RPMI7951 (cell line): ENCODE results near the gene SOCS3. TPM values are rescaled to one million over a fixed set of nuclear protein-coding genes. Genes with fewer than 3 reads are reported as not detected.
"Not testable (repeated sequence)": the region's sequence is repeated elsewhere in the genome, so short reads cannot be mapped to it uniquely, and the experiment has no call there.

Experiments
- DNase-seq: peaks from one replicate; pipeline ENCODE4 v3.0.0-alpha.2; 2012; ENCODE audit warnings: low read depth
- total RNA-seq: library from RNA; depleted of rRNA; stranded (reverse); fragments of >200 nt; shearing (Covaris generic); gene quantifications from 2 replicates; pipeline ENCODE4 v1.2.3, GENCODE V29; 2014; rRNA removed

SOCS3 gene
- total RNA-seq, 1 experiment from 2014 or later = 6.2 TPM

DNA sequence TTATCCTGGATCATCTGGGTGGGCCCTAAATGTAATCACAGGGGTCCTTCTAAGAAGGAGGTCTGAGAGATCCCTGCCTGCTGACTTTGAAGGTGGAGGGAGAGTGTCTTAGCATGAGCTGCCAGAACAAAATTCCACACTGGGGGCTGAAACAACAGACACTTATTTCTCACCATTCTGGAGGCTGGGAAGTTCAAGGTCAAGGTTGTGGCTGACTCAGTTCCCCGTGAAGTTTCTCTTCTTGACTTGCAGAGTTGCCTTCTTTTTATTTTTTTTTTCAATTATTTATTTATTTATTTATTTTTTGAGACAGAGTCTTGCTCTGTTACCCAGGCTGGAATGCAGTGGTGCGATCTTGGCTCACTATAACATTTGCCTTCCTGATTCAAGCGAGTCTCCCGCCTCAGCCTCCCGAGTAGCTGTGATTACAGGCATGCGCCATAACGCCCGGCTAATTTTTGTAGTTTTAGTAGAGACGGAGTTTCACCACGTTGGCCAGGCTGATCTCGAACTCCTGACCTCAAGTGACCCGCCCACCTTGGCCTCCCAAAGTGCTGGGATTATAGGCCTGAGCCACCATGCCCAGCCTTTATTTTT is 50.1 kb downstream of the SOCS3 start:
- DNase-seq = not testable (repeated sequence)

DNA sequence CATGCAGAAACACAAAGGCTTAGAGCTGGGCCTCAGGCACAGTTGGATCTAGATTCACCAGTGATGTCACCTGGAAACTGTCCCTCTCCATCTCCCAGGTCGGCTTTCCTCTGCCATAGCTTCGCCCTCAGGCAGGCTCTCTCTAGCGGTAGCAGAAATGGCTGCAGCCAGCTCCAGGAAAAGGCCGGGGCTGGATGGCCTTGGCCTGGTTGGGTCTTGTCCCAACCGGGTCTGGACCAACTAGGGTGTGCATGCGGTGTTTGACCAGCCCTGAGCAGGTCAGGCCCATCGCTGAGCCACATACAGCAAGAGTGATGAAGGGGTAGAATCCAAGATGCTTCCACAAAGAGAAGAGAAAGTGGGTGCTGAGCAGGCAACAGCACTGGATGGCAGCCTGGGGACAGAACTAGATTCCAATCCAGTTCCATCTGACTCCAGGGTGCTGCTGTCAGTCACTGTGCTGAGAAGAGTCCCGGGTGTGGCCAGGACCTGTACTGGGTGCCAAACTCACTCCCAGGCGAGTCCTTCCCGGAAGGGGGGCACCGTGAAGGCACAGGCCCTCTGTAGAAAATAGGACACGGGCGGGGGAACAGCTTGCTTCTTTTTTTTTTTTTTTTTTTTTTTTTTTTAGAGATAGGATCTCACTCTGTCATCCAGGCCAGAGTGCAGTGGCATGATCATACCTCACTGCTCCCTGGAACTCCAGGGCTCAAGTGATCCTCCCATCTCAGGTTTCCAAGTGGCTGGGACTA is 51.8 kb downstream of the SOCS3 start:
- DNase-seq = no peak

DNA sequence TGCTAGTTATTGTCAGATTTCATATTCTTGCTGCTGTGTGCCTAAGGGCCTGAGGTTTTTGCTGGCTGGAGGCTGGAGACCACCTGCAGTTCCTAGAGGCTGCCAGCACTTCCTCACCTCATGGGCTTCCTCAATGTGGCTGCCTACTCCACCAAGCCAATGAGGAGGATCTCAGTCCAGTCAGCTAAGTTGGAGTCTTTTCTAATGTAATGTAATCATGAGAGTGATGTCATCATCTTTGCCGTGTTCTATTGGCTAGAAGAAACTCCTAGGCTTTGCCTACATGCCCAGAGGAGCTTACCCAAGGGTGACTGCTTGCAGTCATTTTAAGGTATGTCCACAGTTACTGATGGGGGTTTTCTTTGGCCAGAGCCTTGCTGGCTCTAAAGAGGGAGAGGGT is 53.0 kb downstream of the SOCS3 start:
- no peak for DNase-seq

Other genes starting within 250 kb of the SOCS3 start
- gene TMC6, start 231.3 kb downstream of the SOCS3 start, total RNA-seq = not detected in 2 replicates
- not detected in 2 replicates for gene TMC8, start 229.3 kb downstream of the SOCS3 start, total RNA-seq
- not detected in 2 replicates for gene C17orf99, start 213.7 kb downstream of the SOCS3 start, total RNA-seq
- 15.6 and 17.3 TPM in 2 replicates for gene SYNGR2, start 191.5 kb downstream of the SOCS3 start, total RNA-seq
- 161 and 167 TPM in 2 replicates for gene TK1, start 173.0 kb downstream of the SOCS3 start, total RNA-seq
- gene AFMID, start 172.7 kb downstream of the SOCS3 start, total RNA-seq = 16.0 and 20.9 TPM in 2 replicates
- gene BIRC5, start 145.8 kb downstream of the SOCS3 start, total RNA-seq = 157 and 160 TPM in 2 replicates
- gene TMEM235, start 128.4 kb downstream of the SOCS3 start, total RNA-seq = not detected in 2 replicates
- 19.5 and 21.9 TPM in 2 replicates for gene PGS1, start 18.6 kb upstream of the SOCS3 start, total RNA-seq
- gene DNAH17, start 217.3 kb upstream of the SOCS3 start, total RNA-seq = 0.12 and 0.59 TPM in 2 replicates